GM12878 (cell line): Measurements from ENCODE around the gene CCN6.

ENCODE experiments used
- BCL11A ChIP-seq: IDR thresholded peaks from 2 replicates; pipeline ENCODE4 v1.6.1; 2011; ENCODE audit warnings: low read depth, low read length
- CREB1 ChIP-seq: IDR thresholded peaks from 2 replicates; pipeline ENCODE4 v1.6.1; 2012; ENCODE audit warnings: low read depth, mild to moderate bottlenecking, inconsistent platforms
- CREM ChIP-seq: IDR thresholded peaks from 2 replicates; pipeline ENCODE4 v1.6.1; 2014; ENCODE audit warnings: antibody characterized with exemption, low read depth
- EP300 ChIP-seq, 2 experiments: fragments of 150-350 bp in 1 of 2; IDR thresholded peaks; 2 replicates each; pipeline ENCODE4 v1.6.1; 2011 to 2012; ENCODE audit warnings: low read depth in 2 of 2, low read length in 2 of 2, borderline replicate concordance in 1 of 2, improper control_type of control experiment in 1 of 2, inconsistent platforms in 1 of 2; ENCODE audit not compliant: control insufficient read depth in 1 of 2
- ETV6 ChIP-seq, 2 experiments: fragments of 450-650 bp in 1 of 2; IDR thresholded peaks in 1 of 2; conservative IDR thresholded peaks in 1 of 2; 2 replicates each; pipeline ENCODE4 v1.6.1; 2014; ENCODE audit warnings: antibody characterized with exemption in 1 of 2, borderline replicate concordance in 1 of 2, low read depth in 1 of 2, mild to moderate bottlenecking in 1 of 2, moderate library complexity in 1 of 2
- FOS ChIP-seq: IDR thresholded peaks from 3 replicates; pipeline ENCODE4 v1.6.1; 2011; ENCODE audit warnings: borderline replicate concordance; ENCODE audit not compliant: insufficient read length; ENCODE audit errors: extremely low read depth
- MXI1 ChIP-seq: fragments of 150-350 bp; IDR thresholded peaks from 2 replicates; pipeline ENCODE4 v1.6.1; 2011; ENCODE audit warnings: low read depth, mild to moderate bottlenecking, inconsistent platforms, low read length, improper control_type of control experiment
- PBX3 ChIP-seq: IDR thresholded peaks from 2 replicates; pipeline ENCODE4 v1.6.1; 2011; ENCODE audit warnings: mild to moderate bottlenecking, low read depth, low read length, moderate library complexity; ENCODE audit not compliant: insufficient replicate concordance
- POLR2A ChIP-seq: IDR thresholded peaks from 2 replicates; pipeline ENCODE4 v1.6.1; 2011; ENCODE audit warnings: low read depth, mild to moderate bottlenecking, low read length
- SMC3 ChIP-seq: IDR thresholded peaks from 2 replicates; pipeline ENCODE4 v1.6.1; 2011; ENCODE audit warnings: low read length, improper control_type of control experiment, borderline replicate concordance
- ZBED1 ChIP-seq: IDR thresholded peaks from 2 replicates; pipeline ENCODE4 v1.6.1; 2016; ENCODE audit warnings: borderline replicate concordance
- TF ChIP-seq, protein P1 (sequence below), 3 experiments: IDR thresholded peaks in 2 of 3; conservative IDR thresholded peaks in 1 of 3; 2 replicates each; pipeline ENCODE4 v1.5.1; 2011; ENCODE audit warnings: low read depth in 3 of 3, low read length in 3 of 3, mild to moderate bottlenecking in 3 of 3, control low read depth in 2 of 3, moderate library complexity in 2 of 3, inconsistent platforms in 1 of 3, mixed read lengths in 1 of 3; ENCODE audit not compliant: control insufficient read depth in 2 of 3, insufficient read depth in 1 of 3; ENCODE audit errors: extremely low read depth in 1 of 3

DNA sequence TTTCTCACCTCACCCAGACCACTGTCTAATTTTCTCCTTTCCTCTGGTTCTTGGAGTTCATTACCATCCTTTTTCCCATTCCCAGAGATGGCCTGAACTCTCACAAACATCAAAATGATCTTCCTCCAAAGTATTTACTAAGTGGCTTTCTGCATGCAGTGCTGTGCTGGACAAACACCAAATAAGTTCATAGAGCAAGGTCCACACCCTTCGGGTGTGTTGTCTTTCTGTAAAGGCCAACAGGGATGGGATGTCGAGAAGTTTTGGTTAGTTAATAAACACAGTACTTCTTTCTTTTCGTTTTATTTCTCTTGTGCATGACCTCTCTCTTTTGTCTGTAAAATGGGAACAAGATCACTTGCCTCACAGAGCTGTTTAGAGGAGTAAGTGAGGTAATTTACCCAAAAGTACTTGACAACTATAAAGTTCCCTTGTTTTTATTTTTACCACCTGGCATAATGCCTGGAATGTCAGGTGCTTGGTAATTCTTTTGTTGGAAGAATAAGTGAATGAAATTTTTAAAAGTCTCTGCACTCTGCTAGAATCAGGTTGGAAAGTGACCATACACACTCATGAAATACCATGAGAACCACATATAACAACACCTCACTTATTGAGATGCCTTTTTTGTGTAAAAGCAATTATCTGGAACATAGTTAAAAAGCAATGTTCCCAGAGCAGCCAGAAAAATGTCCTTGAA is 22.8 kb upstream of the CCN6 start:
- TF ChIP-seq FOS = no peak
- TF ChIP-seq PBX3 = no peak
- no peak for TF ChIP-seq SMC3
- TF ChIP-seq BCL11A = no peak
- no peak for TF ChIP-seq POLR2A
- TF ChIP-seq CREM = no peak
- TF ChIP-seq EP300 (IDR thresholded peaks at IDR 0.05; ENCODE audit: borderline replicate concordance in 1 of 2, control insufficient read depth in 1 of 2, low read depth in 2 of 2, low read length in 2 of 2) = no peak
- TF ChIP-seq, protein P1, sequence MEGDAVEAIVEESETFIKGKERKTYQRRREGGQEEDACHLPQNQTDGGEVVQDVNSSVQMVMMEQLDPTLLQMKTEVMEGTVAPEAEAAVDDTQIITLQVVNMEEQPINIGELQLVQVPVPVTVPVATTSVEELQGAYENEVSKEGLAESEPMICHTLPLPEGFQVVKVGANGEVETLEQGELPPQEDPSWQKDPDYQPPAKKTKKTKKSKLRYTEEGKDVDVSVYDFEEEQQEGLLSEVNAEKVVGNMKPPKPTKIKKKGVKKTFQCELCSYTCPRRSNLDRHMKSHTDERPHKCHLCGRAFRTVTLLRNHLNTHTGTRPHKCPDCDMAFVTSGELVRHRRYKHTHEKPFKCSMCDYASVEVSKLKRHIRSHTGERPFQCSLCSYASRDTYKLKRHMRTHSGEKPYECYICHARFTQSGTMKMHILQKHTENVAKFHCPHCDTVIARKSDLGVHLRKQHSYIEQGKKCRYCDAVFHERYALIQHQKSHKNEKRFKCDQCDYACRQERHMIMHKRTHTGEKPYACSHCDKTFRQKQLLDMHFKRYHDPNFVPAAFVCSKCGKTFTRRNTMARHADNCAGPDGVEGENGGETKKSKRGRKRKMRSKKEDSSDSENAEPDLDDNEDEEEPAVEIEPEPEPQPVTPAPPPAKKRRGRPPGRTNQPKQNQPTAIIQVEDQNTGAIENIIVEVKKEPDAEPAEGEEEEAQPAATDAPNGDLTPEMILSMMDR (IDR thresholded peaks at IDR 0.05 in 2 of 3, conservative IDR thresholded peaks at IDR 0.05 in 1 of 3; ENCODE audit: control insufficient read depth in 2 of 3, extremely low read depth in 1 of 3, insufficient read depth in 1 of 3, low read depth in 3 of 3, low read length in 3 of 3) = no peak
- no peak for TF ChIP-seq MXI1
- TF ChIP-seq ETV6 (conservative IDR thresholded peaks at IDR 0.05 in 1 of 2, IDR thresholded peaks at IDR 0.05 in 1 of 2; ENCODE audit: borderline replicate concordance in 1 of 2, low read depth in 1 of 2) = no peak
- no peak for TF ChIP-seq ZBED1
- no peak for TF ChIP-seq CREB1
